GM18511 (cell line): ENCODE results near the gene LIMA1.
"Not testable (repeated sequence)": the region's sequence is repeated elsewhere in the genome, so short reads cannot be mapped to it uniquely, and the experiment has no call there.

Experiments used
- ATAC-seq: cut with Tn5 transposase; IDR thresholded peaks from one replicate; pipeline ENCODE4 v1.9.1; 2021; ENCODE audit warnings: mild to moderate bottlenecking, moderate library complexity; ENCODE audit not compliant: unreplicated experiment

The LIMA1 gene

GRCh38 chr12:50151047-50151687, 132.2 kb downstream of the LIMA1 start:
- ATAC-seq, result no peak

GRCh38 chr12:50149311-50149710, 134.0 kb downstream of the LIMA1 start:
- ATAC-seq, result no peak

- not testable (repeated sequence) for ATAC-seq
These were observed 135.3 kb downstream of the LIMA1 start for GRCh38 chr12:50148011-50148410.

- ATAC-seq, result no peak
These were observed 136.0 kb downstream of the LIMA1 start for GRCh38 chr12:50147281-50147680.

GRCh38 chr12:50145439-50145838, 137.9 kb downstream of the LIMA1 start:
- ATAC-seq, result no peak

- no peak for ATAC-seq
These were observed 140.3 kb downstream of the LIMA1 start for GRCh38 chr12:50142993-50143392.

- no peak for ATAC-seq
These were observed 150.7 kb downstream of the LIMA1 start for GRCh38 chr12:50132505-50133135.

GRCh38 chr12:50129290-50129689, 154.0 kb downstream of the LIMA1 start:
- ATAC-seq, result no peak

- no peak for ATAC-seq
These were observed 155.8 kb downstream of the LIMA1 start for GRCh38 chr12:50127546-50127945.
